Colonic mucosa (tissue), 4 donors: Measurements from ENCODE around the gene SEPHS1. TPM values are rescaled to one million over a fixed set of nuclear protein-coding genes. Genes with fewer than 3 reads are reported as not detected.

Experiments used
- DNase-seq: peaks from one replicate; pipeline ENCODE4 v3.0.0-alpha.2; 2020
- H3K27ac ChIP-seq: fragments of 200-600 bp; one replicate; pipeline ENCODE4 v1.8.0; 2021
- H3K27me3 ChIP-seq: fragments of 200-600 bp; one replicate; pipeline ENCODE4 v1.8.0; 2021
- H3K36me3 ChIP-seq: fragments of 200-600 bp; one replicate; pipeline ENCODE4 v1.8.0; 2021
- H3K4me1 ChIP-seq: fragments of 200-600 bp; one replicate; pipeline ENCODE4 v1.8.0; 2021; ENCODE audit warnings: mild to moderate bottlenecking
- H3K4me3 ChIP-seq: fragments of 200-600 bp; one replicate; pipeline ENCODE4 v1.8.0; 2021
- H3K9ac ChIP-seq, 2 donors: one replicate each; pipeline ENCODE4 v1.7.0; 2013; ENCODE audit warnings: control low read depth in 2 of 2, low read depth in 2 of 2, low read length in 2 of 2
- H3K9me3 ChIP-seq: fragments of 200-600 bp; one replicate; pipeline ENCODE4 v1.8.0; 2021
- CTCF ChIP-seq: fragments of 200-600 bp; IDR thresholded peaks from one replicate; pipeline ENCODE4 v1.8.0; 2022; ENCODE audit warnings: antibody characterized with exemption, mild to moderate bottlenecking
- intact Hi-C: fragments of 100-400 bp; cut with DNase I; formaldehyde crosslinking; loops from one replicate; pipeline ENCODE4 v1.14.1; 2022
- total RNA-seq, 2 donors: library from RNA; stranded (reverse); fragmentation: NEBNext Ultra II Directional in 1 of 2; extraction: Animal tissue kit (Norgen Biotek cat#: 25700) in 1 of 2; gene quantifications; one replicate each; pipeline ENCODE4 v1.2.1, GENCODE V29; 2021
- donor health status: healthy.
- donor health status: DM: no; HTN: no; CAD: no.
- donor health status: DM: no; HTN: no; CAD: no.

SEPHS1 gene
- total RNA-seq, 2 donors from 2014 or later, result 34.4 to 51.3 TPM

- intact Hi-C loops, result no loop called here
- no peaks in the 10 kb centered on the region for H3K4me1 ChIP-seq
- H3K27me3 ChIP-seq, result no peaks in the 10 kb centered on the region
- no peak overlapping the region for H3K9ac ChIP-seq
- no peaks in the 10 kb centered on the region for H3K9me3 ChIP-seq
- H3K4me3 ChIP-seq, result no peak overlapping the region
- TF ChIP-seq CTCF, result no peak
- H3K36me3 ChIP-seq, result no peaks in the 10 kb centered on the region
- H3K27ac ChIP-seq, result no peak overlapping the region
- no peak for DNase-seq
Measured at GRCh38 chr10:13268310-13268709, 79.8 kb downstream of the SEPHS1 start.

Other genes starting within 250 kb of the SEPHS1 start
- 100 to 1,000 TPM in 1 of 2 donors, 10 to 100 TPM in 1; 59.8 to 122 TPM for gene OPTN, start 248.1 kb downstream of the SEPHS1 start, total RNA-seq
- gene MCM10, start 186.7 kb downstream of the SEPHS1 start, total RNA-seq, result 10 to 100 TPM in 1 of 2 donors, 1 to 10 TPM in 1; 2.4 to 21.0 TPM
- gene UCMA, start 113.9 kb downstream of the SEPHS1 start, total RNA-seq, result not detected
- 10 to 100 TPM; 35.6 to 62.1 TPM for gene PHYH, start 48.2 kb downstream of the SEPHS1 start, total RNA-seq
- gene BEND7, start 180.7 kb upstream of the SEPHS1 start, total RNA-seq, result 10 to 100 TPM; 19.2 to 20.4 TPM
- gene PRPF18, start 238.7 kb upstream of the SEPHS1 start, total RNA-seq, result 10 to 100 TPM; 20.3 to 20.4 TPM